K562 (cell line): ENCODE results near the gene CELSR2. TPM values are rescaled to one million over a fixed set of nuclear protein-coding genes. Genes with fewer than 3 reads are reported as not detected.
A peak's percentile ranks its signal among the peaks of the same experiment; 100 is the strongest.

Experiments used
- BHLHE40 ChIP-seq: IDR thresholded peaks from 2 replicates; pipeline ENCODE4 v1.6.1; 2011; ENCODE audit warnings: low read length, improper control_type of control experiment
- ETV6 ChIP-seq, 3 experiments: fragments of 150-350 bp in 1 of 3; sonication (generic) in 1 of 3; formaldehyde crosslinking in 1 of 3; IDR thresholded peaks; 2 replicates each; pipeline versions ENCODE4 v1.6.1 to v1.8.0; 2014 to 2022; ENCODE audit warnings: borderline replicate concordance in 2 of 3, low read depth in 2 of 3, antibody characterized with exemption in 1 of 3, low read length in 1 of 3, mild to moderate bottlenecking in 1 of 3, missing genetic modification reagents in 1 of 3
- FOSL1 ChIP-seq: fragments of 200-800 bp; sonication (Bioruptor generic); conservative IDR thresholded peaks from 2 replicates; pipeline ENCODE4 v1.6.1; 2016; ENCODE audit warnings: missing genetic modification characterization, missing compliant biosample characterization
- FOXK2 ChIP-seq, 2 experiments: fragments of 450-650 bp; IDR thresholded peaks in 1 of 2; conservative IDR thresholded peaks in 1 of 2; 2 replicates each; pipeline ENCODE4 v1.6.1; 2016; ENCODE audit warnings: low read depth in 2 of 2, mild to moderate bottlenecking in 1 of 2
- RHOXF2B ChIP-seq: fragments of 250-450 bp; sonication (Bioruptor Pico); conservative IDR thresholded peaks from 2 replicates; pipeline ENCODE4 v1.5.1; 2021
- SMARCA4 ChIP-seq: fragments of 450-650 bp; IDR thresholded peaks from 2 replicates; pipeline ENCODE4 v1.6.1; 2016
- SMARCA5 ChIP-seq: fragments of 450-650 bp; IDR thresholded peaks from 2 replicates; pipeline ENCODE4 v1.6.1; 2016
- TARDBP ChIP-seq: fragments of 450-650 bp; IDR thresholded peaks from 2 replicates; pipeline ENCODE4 v1.6.1; 2016
- ZEB2 ChIP-seq: fragments of 450-650 bp; IDR thresholded peaks from 2 replicates; pipeline ENCODE4 v1.6.1; 2016
- ZNF445 ChIP-seq: fragments of 250-450 bp; sonication (Bioruptor Pico); IDR thresholded peaks from 2 replicates; pipeline ENCODE4 v1.4.0; 2020; ENCODE audit warnings: low read depth, mild to moderate bottlenecking, moderate library complexity
- polyA plus RNA-seq, 8 experiments: library from polyadenylated mRNA; depleted of rRNA in 4 of 8; stranded (reverse) in 5 of 8; unstranded in 3 of 8; fragments of >200 nt; fragmentation: Nextera tagmentation in 2 of 8; fragmentation: Illumina TruSeq in 1 of 8; extraction: Ambion mirVana in 2 of 8; extraction: Trizol in 1 of 8; gene quantifications; 2 replicates each; pipeline versions ENCODE4 v1.2.1 to v1.2.3, GENCODE V29; 2011 to 2014; ENCODE audit warnings: inconsistent platforms in 1 of 8, missing spikeins in 1 of 8
- total RNA-seq, 7 experiments: library from RNA; depleted of rRNA in 6 of 7; stranded (reverse); fragments of >200 nt in 6 of 7; fragmentation: Illumina TruSeq in 2 of 7; extraction: Trizol in 2 of 7; gene quantifications; 2 replicates each; pipeline versions ENCODE4 v1.2.1 to v1.2.3, GENCODE V29; 2011 to 2021; ENCODE audit warnings: low replicate concordance in 1 of 7
- TF ChIP-seq, protein P1 (sequence below): fragments of 450-650 bp; IDR thresholded peaks from 2 replicates; pipeline ENCODE4 v1.6.1; 2016; ENCODE audit warnings: mild to moderate bottlenecking, moderate library complexity
- TF ChIP-seq, protein P2 (sequence below): fragments of 250-450 bp; sonication (Bioruptor Pico); IDR thresholded peaks from 2 replicates; pipeline ENCODE4 v1.6.1; 2021; ENCODE audit warnings: mild to moderate bottlenecking
- TF ChIP-seq, protein P3 (sequence below): fragments of 450-650 bp; formaldehyde crosslinking; IDR thresholded peaks from 2 replicates; pipeline ENCODE4 v1.4.0; 2022; ENCODE audit warnings: missing genetic modification characterization
- TF ChIP-seq, protein P4 (sequence below): sonication (generic); formaldehyde crosslinking; IDR thresholded peaks from 2 replicates; pipeline ENCODE4 v1.9.0; 2022; ENCODE audit warnings: mild to moderate bottlenecking, missing genetic modification reagents

The CELSR2 gene
- total and polyA plus RNA-seq, 9 of the 15 experiments (the other 6 are each of a cell fraction or from before 2014, with no cell fraction given) = 0.31 to 21.9 (median 4.2) TPM

DNA sequence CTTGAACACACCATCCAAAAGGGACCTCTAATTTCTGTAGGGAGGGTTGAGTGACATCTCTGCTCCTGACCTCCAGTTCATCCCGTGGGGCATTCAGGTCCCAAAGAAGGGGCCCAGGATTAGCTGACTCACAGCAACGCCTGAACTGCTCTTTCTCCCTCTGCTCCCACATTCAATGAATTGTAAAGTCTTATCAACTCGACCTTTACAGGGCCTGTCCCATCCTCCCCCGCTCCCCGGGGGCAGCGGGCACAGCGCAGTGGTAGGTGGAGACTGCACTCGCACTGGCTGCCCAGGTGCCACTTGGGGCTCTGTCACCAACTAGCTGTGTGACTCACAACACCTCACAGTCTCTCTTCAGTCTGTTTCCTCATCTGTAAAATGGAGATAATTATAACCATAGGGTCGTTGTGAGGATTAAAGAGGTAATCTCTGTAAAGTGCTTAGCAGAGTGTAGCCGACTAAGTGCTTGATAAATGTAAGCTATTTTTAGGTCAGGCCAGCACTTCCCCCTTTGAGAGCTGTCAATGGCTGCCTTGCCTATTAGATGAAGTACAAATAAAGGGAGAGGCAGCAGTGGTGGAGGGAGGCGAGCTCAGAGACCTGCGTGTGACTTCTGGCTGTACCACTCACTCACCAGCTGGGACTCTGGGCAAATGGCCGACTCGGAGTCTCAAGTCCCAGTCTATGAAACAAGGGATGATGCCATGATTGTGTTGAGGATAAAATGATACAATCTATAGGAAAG, 58.1 kb downstream of the CELSR2 start (continued):
- TF ChIP-seq, protein P1, sequence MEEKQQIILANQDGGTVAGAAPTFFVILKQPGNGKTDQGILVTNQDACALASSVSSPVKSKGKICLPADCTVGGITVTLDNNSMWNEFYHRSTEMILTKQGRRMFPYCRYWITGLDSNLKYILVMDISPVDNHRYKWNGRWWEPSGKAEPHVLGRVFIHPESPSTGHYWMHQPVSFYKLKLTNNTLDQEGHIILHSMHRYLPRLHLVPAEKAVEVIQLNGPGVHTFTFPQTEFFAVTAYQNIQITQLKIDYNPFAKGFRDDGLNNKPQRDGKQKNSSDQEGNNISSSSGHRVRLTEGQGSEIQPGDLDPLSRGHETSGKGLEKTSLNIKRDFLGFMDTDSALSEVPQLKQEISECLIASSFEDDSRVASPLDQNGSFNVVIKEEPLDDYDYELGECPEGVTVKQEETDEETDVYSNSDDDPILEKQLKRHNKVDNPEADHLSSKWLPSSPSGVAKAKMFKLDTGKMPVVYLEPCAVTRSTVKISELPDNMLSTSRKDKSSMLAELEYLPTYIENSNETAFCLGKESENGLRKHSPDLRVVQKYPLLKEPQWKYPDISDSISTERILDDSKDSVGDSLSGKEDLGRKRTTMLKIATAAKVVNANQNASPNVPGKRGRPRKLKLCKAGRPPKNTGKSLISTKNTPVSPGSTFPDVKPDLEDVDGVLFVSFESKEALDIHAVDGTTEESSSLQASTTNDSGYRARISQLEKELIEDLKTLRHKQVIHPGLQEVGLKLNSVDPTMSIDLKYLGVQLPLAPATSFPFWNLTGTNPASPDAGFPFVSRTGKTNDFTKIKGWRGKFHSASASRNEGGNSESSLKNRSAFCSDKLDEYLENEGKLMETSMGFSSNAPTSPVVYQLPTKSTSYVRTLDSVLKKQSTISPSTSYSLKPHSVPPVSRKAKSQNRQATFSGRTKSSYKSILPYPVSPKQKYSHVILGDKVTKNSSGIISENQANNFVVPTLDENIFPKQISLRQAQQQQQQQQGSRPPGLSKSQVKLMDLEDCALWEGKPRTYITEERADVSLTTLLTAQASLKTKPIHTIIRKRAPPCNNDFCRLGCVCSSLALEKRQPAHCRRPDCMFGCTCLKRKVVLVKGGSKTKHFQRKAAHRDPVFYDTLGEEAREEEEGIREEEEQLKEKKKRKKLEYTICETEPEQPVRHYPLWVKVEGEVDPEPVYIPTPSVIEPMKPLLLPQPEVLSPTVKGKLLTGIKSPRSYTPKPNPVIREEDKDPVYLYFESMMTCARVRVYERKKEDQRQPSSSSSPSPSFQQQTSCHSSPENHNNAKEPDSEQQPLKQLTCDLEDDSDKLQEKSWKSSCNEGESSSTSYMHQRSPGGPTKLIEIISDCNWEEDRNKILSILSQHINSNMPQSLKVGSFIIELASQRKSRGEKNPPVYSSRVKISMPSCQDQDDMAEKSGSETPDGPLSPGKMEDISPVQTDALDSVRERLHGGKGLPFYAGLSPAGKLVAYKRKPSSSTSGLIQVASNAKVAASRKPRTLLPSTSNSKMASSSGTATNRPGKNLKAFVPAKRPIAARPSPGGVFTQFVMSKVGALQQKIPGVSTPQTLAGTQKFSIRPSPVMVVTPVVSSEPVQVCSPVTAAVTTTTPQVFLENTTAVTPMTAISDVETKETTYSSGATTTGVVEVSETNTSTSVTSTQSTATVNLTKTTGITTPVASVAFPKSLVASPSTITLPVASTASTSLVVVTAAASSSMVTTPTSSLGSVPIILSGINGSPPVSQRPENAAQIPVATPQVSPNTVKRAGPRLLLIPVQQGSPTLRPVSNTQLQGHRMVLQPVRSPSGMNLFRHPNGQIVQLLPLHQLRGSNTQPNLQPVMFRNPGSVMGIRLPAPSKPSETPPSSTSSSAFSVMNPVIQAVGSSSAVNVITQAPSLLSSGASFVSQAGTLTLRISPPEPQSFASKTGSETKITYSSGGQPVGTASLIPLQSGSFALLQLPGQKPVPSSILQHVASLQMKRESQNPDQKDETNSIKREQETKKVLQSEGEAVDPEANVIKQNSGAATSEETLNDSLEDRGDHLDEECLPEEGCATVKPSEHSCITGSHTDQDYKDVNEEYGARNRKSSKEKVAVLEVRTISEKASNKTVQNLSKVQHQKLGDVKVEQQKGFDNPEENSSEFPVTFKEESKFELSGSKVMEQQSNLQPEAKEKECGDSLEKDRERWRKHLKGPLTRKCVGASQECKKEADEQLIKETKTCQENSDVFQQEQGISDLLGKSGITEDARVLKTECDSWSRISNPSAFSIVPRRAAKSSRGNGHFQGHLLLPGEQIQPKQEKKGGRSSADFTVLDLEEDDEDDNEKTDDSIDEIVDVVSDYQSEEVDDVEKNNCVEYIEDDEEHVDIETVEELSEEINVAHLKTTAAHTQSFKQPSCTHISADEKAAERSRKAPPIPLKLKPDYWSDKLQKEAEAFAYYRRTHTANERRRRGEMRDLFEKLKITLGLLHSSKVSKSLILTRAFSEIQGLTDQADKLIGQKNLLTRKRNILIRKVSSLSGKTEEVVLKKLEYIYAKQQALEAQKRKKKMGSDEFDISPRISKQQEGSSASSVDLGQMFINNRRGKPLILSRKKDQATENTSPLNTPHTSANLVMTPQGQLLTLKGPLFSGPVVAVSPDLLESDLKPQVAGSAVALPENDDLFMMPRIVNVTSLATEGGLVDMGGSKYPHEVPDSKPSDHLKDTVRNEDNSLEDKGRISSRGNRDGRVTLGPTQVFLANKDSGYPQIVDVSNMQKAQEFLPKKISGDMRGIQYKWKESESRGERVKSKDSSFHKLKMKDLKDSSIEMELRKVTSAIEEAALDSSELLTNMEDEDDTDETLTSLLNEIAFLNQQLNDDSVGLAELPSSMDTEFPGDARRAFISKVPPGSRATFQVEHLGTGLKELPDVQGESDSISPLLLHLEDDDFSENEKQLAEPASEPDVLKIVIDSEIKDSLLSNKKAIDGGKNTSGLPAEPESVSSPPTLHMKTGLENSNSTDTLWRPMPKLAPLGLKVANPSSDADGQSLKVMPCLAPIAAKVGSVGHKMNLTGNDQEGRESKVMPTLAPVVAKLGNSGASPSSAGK = no peak
- TF ChIP-seq RHOXF2B (CRISPR knock-in tag) (no peak), FOSL1 (tag) (peak; percentile 85), TARDBP (0 out of 2 replicates have a peak, but pooled peaks have one; percentile 16), BHLHE40 (peak; percentile 11; the same call in 1 of the 2 replicates), ZNF445 (no peak), ETV6 (IDR thresholded peaks at IDR 0.05; ENCODE audit: borderline replicate concordance in 1 of 2, low read depth in 2 of 2, low read length in 1 of 2) (peak in 1 of 2 experiments; percentile 51; a peak in 1 of 4 replicates), ETV6 (CRISPR knock-in tag; IDR thresholded peaks at IDR 0.05; ENCODE audit: borderline replicate concordance) (no peak), SMARCA5 (peak; percentile 64; the same call in 1 of the 2 replicates), SMARCA4 (peak; percentile 80), ZEB2 (peak; percentile 60; the same call in 1 of the 2 replicates), FOXK2 (conservative IDR thresholded peaks at IDR 0.05 in 1 of 2, IDR thresholded peaks at IDR 0.05 in 1 of 2; ENCODE audit: low read depth in 2 of 2) (peak in 1 of 2 experiments; percentile 34; a peak in 1 of 4 replicates)
- TF ChIP-seq, protein P2, sequence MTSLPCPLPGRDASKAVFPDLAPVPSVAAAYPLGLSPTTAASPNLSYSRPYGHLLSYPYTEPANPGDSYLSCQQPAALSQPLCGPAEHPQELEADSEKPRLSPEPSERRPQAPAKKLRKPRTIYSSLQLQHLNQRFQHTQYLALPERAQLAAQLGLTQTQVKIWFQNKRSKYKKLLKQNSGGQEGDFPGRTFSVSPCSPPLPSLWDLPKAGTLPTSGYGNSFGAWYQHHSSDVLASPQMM (CRISPR knock-in tag) = no peak
- TF ChIP-seq, protein P3, sequence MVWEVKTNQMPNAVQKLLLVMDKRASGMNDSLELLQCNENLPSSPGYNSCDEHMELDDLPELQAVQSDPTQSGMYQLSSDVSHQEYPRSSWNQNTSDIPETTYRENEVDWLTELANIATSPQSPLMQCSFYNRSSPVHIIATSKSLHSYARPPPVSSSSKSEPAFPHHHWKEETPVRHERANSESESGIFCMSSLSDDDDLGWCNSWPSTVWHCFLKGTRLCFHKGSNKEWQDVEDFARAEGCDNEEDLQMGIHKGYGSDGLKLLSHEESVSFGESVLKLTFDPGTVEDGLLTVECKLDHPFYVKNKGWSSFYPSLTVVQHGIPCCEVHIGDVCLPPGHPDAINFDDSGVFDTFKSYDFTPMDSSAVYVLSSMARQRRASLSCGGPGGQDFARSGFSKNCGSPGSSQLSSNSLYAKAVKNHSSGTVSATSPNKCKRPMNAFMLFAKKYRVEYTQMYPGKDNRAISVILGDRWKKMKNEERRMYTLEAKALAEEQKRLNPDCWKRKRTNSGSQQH (CRISPR knock-in tag) = 0 out of 2 replicates have a peak, but pooled peaks have one; percentile 2
- TF ChIP-seq, protein P4, sequence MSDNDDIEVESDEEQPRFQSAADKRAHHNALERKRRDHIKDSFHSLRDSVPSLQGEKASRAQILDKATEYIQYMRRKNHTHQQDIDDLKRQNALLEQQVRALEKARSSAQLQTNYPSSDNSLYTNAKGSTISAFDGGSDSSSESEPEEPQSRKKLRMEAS = 0 out of 2 replicates have a peak, but pooled peaks have one; percentile 9
